ENCODE data around the gene PRRG1.

PRRG1 gene

DNA sequence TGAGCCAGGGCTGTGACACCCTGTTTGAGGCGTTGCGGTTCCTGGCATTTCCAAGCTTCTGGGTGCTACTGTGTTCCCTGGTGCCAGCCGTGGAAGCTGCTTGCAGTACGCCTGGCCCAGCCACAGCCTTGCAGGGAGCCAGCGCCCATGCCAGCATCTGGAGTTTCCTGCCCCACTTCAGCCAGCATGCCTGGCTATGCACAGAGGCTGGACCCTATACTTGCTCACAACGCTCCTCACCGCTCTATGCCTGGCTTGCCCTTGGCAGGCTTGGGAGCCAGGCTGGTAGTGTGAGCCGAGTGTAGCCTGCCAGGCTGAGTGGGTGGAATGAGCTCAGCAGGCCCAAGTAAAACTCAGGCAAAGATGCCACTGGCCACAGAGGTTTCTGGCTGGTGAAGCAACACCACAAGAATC, 22.4 kb downstream of the PRRG1 start:
- H3K27me3 ChIP-seq (ENCODE audit: control insufficient read depth, insufficient read depth, low read length) = no peaks in the 10 kb centered on the region
- H3K4me1 ChIP-seq = no peaks in the 10 kb centered on the region
- H3K36me3 ChIP-seq (ENCODE audit: control insufficient read depth, insufficient read depth, low read length) = no peaks in the 10 kb centered on the region
- no peak overlapping the region for H3K4me2 ChIP-seq (ENCODE audit: low read length)
- no peak overlapping the region for H3K4me3 ChIP-seq (ENCODE audit: low read depth, low read length)
- TF ChIP-seq, protein P1, sequence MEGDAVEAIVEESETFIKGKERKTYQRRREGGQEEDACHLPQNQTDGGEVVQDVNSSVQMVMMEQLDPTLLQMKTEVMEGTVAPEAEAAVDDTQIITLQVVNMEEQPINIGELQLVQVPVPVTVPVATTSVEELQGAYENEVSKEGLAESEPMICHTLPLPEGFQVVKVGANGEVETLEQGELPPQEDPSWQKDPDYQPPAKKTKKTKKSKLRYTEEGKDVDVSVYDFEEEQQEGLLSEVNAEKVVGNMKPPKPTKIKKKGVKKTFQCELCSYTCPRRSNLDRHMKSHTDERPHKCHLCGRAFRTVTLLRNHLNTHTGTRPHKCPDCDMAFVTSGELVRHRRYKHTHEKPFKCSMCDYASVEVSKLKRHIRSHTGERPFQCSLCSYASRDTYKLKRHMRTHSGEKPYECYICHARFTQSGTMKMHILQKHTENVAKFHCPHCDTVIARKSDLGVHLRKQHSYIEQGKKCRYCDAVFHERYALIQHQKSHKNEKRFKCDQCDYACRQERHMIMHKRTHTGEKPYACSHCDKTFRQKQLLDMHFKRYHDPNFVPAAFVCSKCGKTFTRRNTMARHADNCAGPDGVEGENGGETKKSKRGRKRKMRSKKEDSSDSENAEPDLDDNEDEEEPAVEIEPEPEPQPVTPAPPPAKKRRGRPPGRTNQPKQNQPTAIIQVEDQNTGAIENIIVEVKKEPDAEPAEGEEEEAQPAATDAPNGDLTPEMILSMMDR (IDR thresholded peaks at IDR 0.05) = no peak
- H3K9me3 ChIP-seq (ENCODE audit: control insufficient read depth, low read length) = no peaks in the 10 kb centered on the region
- no peak overlapping the region for H3K9ac ChIP-seq
- no peak overlapping the region for H2AFZ ChIP-seq
- no peak overlapping the region for H3K27ac ChIP-seq
- H3K79me2 ChIP-seq = no peaks in the 10 kb centered on the region

DNA sequence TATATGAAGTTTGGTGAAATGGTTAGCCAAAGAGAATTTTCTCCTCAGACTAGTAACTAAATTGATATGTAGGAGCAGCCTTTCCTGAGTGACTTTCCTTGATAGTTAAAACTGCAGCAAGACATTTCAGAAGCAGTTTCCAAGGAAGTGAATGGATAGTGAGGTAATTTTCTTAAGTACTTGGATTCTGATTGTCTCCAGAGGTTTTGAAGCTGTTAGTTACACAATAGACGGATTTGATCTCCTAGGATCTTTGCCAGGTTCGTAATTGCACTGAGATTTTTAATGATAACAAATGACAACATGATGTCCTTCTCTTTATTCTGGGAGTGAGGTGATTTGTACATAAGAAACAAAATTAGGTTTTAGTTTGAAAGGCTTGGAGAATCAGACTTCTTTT, 29.2 kb downstream of the PRRG1 start:
- Histone ChIP-seq H3K9ac (no peak overlapping the region), H3K9me3 (ENCODE audit: control insufficient read depth, low read length) (no peaks in the 10 kb centered on the region), H3K79me2 (no peaks in the 10 kb centered on the region), H3K36me3 (ENCODE audit: control insufficient read depth, insufficient read depth, low read length) (no peaks in the 10 kb centered on the region), H3K4me1 (peaks cover 9% of the 10 kb centered on the region), H3K4me3 (ENCODE audit: low read depth, low read length) (no peak overlapping the region), H3K27ac (no peak overlapping the region), H2AFZ (no peak overlapping the region), H3K27me3 (ENCODE audit: control insufficient read depth, insufficient read depth, low read length) (no peaks in the 10 kb centered on the region), H3K4me2 (ENCODE audit: low read length) (no peak overlapping the region)
- TF ChIP-seq, protein P1 (IDR thresholded peaks at IDR 0.05) = no peak

DNA sequence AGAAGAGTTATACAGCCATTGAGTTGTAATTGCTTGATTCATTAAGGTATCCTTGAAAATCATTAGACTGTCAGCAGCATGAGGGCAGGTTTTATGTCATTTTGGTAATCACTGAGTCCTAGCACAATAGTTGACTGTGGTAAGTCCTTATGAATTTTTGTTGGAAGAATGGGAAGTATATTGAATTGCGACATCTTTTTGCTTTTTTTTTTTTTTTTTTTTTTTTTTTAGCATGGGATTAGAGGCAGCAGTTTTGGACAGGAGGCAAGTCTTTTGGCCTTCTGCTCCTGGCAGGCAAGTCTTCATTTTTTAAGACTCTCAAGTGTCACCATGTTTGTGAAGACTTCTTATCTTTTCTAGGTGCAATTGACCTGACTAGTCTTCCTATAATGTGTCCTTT, 29.7 kb downstream of the PRRG1 start:
- peaks cover 9% of the 10 kb centered on the region for H3K4me1 ChIP-seq
- no peak overlapping the region for H3K27ac ChIP-seq
- H2AFZ ChIP-seq = no peak overlapping the region
- H3K79me2 ChIP-seq = no peaks in the 10 kb centered on the region
- no peaks in the 10 kb centered on the region for H3K36me3 ChIP-seq (ENCODE audit: control insufficient read depth, insufficient read depth, low read length)
- H3K9ac ChIP-seq = no peak overlapping the region
- H3K9me3 ChIP-seq (ENCODE audit: control insufficient read depth, low read length) = no peaks in the 10 kb centered on the region
- H3K4me3 ChIP-seq (ENCODE audit: low read depth, low read length) = no peak overlapping the region
- no peaks in the 10 kb centered on the region for H3K27me3 ChIP-seq (ENCODE audit: control insufficient read depth, insufficient read depth, low read length)
- TF ChIP-seq, protein P1 (IDR thresholded peaks at IDR 0.05) = no peak
- H3K4me2 ChIP-seq (ENCODE audit: low read length) = no peak overlapping the region

DNA sequence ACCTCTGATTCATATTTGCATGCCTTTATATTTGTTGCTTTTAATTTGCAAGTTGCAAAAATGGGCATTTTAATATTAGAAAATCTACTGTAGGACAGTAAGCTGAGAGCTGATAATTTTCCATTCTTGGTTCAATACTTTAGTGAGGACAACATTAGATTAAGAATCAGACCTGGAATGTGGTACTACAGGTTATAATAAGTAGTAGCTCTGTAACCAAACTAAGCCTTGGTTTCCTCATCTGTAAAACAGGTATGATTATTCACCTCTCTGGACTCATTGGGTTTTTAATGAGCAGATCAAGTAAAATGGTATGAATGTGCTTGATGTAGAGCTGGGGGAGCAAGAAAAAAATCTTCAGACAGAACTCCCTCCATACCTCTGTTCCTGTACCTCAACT, 31.1 kb downstream of the PRRG1 start:
- H3K27ac ChIP-seq = no peak overlapping the region
- no peaks in the 10 kb centered on the region for H3K27me3 ChIP-seq (ENCODE audit: control insufficient read depth, insufficient read depth, low read length)
- no peaks in the 10 kb centered on the region for H3K9me3 ChIP-seq (ENCODE audit: control insufficient read depth, low read length)
- no peaks in the 10 kb centered on the region for H3K79me2 ChIP-seq
- H3K36me3 ChIP-seq (ENCODE audit: control insufficient read depth, insufficient read depth, low read length) = no peaks in the 10 kb centered on the region
- no peak overlapping the region for H3K4me2 ChIP-seq (ENCODE audit: low read length)
- peaks cover 9% of the 10 kb centered on the region for H3K4me1 ChIP-seq
- no peak overlapping the region for H2AFZ ChIP-seq
- no peak overlapping the region for H3K9ac ChIP-seq
- H3K4me3 ChIP-seq (ENCODE audit: low read depth, low read length) = no peak overlapping the region
- TF ChIP-seq, protein P1 (IDR thresholded peaks at IDR 0.05) = no peak

DNA sequence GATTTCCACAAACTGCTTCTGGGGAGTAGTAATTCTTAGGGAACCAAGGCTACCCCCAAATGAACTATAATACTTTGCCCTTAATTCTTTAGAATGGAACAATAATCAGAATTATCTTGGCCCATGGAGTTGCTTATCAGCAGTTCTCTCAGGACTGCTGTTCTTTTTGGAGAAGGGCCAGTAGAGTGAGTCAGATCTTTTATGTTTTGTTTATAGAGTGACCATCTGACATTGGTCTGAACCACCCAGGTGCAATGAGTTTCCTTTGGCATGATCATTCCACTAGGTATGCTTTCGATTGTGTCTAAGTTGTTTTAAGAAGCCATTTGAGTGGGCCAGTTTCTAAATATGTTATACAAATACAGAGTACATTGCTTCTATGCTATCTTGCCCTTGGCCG, 31.8 kb downstream of the PRRG1 start:
- no peaks in the 10 kb centered on the region for H3K36me3 ChIP-seq (ENCODE audit: control insufficient read depth, insufficient read depth, low read length)
- no peak overlapping the region for H3K4me2 ChIP-seq (ENCODE audit: low read length)
- no peak overlapping the region for H2AFZ ChIP-seq
- H3K4me3 ChIP-seq (ENCODE audit: low read depth, low read length) = no peak overlapping the region
- no peak overlapping the region for H3K27ac ChIP-seq
- no peak overlapping the region for H3K9ac ChIP-seq
- no peaks in the 10 kb centered on the region for H3K9me3 ChIP-seq (ENCODE audit: control insufficient read depth, low read length)
- H3K4me1 ChIP-seq = peaks cover 9% of the 10 kb centered on the region
- H3K79me2 ChIP-seq = no peaks in the 10 kb centered on the region
- TF ChIP-seq, protein P1 (IDR thresholded peaks at IDR 0.05) = no peak
- H3K27me3 ChIP-seq (ENCODE audit: control insufficient read depth, insufficient read depth, low read length) = no peaks in the 10 kb centered on the region

All from parathyroid adenoma (tissue), 2 donors.